SK-N-MC (cell line): Measurements from ENCODE around the gene FAF2.
"Not testable (repeated sequence)": the region's sequence is repeated elsewhere in the genome, so short reads cannot be mapped to it uniquely, and the experiment has no call there.

Experiments used
- EZH2 ChIP-seq: fragments of 200-600 bp; sonication (generic); IDR thresholded peaks from one replicate; pipeline ENCODE4 v1.6.1; 2017; ENCODE audit warnings: antibody characterized with exemption
- POLR2AphosphoS5 ChIP-seq: IDR thresholded peaks from 2 replicates; pipeline ENCODE4 v1.6.1; 2012; ENCODE audit warnings: mild to moderate bottlenecking, low read depth, low read length, borderline replicate concordance

GRCh38 chr5:176442911-176443310 lies 5.3 kb upstream of the FAF2 start:
- not testable (repeated sequence) for TF ChIP-seq EZH2, POLR2AphosphoS5
